HG02852 (cell line): ENCODE measurements around the gene OGA.
A peak's percentile ranks its signal among the peaks of the same experiment; 100 is the strongest.

Experiments used
- ATAC-seq: cut with Tn5 transposase; IDR thresholded peaks from one replicate; pipeline ENCODE4 v1.9.1; 2021; ENCODE audit warnings: mild to moderate bottlenecking, moderate library complexity; ENCODE audit not compliant: unreplicated experiment

The OGA gene

DNA sequence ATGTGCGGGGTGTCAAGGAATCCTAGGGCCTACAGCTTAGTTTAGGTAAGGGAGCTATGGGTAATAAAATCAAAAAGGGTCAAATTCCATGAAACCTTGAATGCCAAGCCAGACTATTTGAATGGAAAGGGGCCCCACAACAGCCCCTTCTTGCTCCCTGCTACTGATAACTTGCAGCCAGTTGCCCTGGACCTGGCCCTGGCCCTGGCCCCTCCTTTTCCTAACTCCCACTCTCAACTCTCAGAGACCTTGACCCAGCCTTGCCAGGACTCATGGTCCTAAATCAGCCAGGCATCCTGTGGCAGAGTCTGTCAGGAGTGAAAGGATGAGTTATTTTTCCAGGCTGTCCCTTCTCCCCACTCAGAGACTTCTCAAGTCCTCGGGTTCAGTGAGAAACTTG is 19.5 kb upstream of the OGA start:
- no peak for ATAC-seq

DNA sequence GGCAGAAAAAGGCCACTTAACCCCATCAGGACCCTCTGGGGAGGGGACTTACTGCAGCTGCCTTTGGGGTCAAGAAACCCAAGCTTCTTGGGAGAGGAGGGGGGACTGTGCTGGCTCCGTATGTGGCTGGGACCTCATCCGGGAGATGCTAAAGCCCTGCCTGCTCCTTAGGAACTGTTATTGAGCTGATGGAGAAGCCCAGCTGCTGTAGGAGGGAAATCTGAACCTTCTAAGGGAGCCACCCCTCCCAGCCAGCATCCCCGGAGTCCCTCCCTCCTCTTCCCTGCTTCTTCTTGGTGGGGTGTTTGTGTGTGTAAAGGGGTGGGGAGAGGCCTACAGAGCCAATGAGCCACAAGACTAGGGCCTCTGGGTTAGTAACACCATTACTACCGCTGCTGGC is 17.1 kb upstream of the OGA start:
- ATAC-seq, result no peak

DNA sequence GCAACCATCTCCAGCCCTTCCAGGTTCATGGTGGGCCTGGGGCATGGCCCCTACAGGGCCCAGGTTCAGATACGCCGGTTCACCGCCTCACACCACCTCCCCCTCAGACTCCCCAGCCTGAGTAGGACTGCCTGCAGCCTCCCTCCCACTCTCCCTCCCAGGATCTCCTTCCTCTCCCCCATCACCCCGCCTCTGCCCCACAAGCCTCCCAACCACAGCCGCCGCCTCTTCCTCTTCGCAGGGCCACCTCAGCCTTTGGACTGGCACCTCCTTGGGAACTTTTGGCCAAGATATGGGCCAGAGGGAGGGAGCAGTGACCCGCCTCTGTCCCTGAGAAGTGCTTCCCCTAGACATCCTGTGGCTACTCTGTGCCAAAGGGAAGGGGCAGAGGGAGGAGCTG is 16.1 kb upstream of the OGA start:
- ATAC-seq, result no peak

DNA sequence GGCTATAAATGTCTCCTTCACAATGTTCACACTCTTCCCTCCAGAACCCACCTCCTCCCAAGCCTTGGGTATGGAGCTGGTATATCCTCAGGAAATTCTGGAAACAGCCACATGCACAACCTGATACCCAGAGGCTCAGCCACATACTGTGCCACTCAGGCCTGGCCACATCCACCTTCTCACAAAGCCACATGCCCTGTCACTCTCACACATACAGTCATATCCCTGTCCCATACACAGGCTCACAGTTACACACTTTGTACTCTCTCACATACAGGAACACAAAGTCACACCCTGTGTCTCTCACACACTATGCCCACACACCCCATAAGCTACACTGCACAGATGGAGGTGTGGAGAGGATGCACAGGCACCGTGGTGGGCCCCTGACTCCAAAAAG is 15.2 kb upstream of the OGA start:
- ATAC-seq, result no peak

DNA sequence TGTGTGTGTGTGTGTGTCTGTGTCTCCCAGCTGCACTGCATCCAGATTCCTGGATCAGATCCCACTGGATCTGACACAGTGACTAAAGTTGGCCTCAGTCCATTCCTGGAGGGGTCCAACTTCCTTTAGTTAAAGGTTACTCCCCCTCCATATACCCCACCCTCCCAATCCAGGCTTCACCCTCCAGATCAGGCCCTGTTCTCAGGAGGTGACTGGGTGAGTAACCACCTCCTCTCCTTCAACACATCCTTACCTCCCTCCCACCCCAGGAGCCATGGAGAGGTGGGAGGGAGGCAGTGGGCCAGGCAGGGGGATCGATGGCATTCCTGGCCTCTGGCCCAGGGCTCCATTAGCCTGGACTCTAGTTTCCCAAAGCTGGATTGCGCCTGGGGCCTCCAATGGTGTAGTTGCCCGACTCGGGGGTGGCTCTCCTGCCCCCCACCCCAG is 14.1 kb upstream of the OGA start:
- ATAC-seq, result no peak

DNA sequence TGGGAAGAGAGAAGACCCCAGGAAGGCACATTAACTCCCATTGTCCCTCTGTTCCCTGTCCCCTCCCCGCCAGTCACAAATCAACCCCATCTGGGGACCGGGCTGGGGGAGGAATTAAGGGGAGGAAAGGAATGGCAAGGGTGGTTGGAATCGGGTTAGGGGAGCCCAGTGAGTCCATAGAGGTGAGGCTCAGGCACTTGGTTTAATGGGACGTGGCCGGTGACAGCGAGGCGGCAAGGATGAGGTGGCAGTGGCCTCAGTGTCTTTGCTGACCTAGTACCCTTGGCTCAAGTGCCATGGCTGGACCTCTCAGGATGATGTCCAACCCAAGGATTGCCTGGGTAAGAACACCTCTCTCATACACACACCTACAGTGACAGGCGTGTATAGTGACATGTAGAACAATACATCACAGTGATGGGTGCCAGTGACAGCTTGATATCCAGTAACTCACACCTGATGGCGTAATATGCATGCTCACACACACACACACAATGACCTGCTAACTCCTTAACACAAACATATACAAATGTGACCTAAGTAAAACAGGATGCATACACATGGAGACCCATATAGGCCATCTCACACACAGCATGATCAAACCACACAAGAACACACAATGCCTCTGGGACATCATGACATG is 13.0 kb upstream of the OGA start:
- no peak for ATAC-seq

DNA sequence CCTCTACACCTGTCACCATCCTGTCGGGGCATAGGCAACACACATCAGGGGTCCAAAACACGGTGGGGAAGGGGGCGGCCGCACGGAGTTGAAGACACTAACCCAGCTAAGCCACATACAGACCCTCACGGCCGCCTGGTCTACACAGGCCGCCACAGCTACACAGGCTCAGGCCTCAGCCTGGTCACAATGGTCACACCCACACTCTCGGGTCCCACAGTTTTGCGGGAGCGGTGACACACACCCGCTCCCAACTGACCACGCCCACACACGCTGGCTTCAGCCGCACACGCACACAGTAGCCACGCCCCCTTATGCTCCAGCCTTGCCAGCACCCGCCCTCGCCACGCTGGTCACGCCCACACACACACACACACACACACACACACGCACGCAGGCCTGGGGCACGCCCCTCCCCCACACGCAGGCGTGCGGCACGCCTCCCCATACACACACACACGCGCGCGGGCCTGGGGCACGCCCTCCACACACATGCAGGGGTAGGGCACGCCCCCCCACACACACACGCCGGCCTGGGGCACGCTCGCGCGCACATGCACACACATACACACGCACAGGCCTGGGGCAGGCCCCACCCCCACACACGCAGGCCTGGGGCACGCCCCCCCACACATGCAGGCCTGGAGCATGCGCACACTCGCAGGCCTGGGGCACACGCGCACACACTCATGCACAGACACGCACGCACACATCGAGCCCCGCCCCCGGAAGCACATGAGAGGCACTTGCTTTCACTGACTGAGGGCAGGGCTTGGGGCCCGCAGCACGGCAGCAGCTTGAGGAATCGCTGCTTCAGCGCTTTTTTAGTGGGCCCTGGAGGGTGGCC is 12.3 kb upstream of the OGA start:
- peak; percentile 59 for ATAC-seq

DNA sequence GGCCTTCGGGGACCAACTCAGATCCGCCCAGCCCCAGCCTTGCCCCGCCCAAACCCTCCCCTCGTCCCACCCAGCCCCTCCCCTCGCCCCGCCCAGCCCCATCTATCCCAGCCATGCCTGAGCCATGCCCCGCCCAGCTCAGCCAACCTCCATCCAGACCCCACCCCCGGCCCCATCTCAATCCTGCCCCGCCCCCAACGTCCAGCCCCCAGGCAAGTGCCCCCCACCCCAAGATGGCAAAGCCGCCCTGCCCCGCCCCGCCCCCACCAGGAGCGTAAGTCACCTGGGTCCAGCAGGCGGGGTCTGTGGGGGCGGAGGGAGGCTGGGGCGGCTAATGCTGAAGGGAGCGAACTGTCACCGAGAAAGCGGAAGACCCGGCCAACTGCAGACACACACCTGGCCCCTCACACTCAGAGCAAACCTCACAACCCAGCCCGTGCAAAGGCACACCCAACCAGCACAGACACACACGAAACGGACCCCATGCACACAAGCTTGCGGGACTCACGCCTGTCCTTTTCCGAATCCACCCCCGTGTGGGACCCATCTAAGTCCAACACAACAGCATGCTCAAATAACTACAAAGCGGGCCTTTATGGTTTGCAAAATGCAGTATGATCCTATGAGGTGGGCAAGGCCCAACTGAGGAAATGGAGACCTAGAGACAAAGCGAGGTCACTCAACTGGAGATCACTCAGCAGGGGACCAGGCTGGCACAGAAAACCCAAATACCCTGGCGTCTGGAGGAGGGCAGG is 11.5 kb upstream of the OGA start:
- peak; percentile 13 for ATAC-seq

DNA sequence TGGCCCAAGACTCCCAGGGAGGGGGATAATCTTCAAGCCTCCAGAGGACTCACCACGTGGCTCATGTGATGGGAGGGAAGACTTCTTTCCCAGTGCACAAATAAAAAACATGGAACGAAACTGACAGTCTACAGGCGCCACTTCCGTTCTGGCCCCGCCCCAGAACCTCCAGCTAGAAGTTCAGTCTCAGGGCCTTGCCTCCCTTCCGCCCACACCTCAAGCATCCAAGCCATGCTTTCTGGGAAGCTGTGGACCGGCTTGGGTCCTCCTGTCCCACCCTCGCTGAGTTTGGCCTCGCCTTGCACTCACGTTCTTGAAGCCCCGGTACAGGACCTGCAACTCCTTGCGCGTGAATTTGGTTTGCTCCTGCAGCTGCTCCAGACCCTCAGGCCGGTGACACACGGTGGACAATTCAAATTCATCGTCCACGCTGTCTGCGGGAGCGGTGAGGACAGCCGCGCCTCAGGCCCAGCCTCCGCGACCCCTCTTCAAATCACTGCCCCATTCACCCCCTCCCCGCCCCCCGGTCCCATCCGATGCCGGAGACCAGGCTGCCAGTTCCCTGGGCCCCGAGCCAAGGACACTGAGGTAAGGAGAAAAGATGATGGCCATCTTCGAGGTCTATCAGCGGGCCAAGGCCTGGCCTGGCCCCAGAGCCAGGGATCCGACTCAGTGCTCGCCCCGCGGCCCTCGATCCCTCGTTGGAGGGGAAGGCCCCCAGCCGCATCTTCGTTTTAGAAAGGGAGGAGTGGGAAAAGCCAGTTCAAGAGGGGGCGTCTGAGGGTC is 10.7 kb upstream of the OGA start:
- ATAC-seq, result no peak

DNA sequence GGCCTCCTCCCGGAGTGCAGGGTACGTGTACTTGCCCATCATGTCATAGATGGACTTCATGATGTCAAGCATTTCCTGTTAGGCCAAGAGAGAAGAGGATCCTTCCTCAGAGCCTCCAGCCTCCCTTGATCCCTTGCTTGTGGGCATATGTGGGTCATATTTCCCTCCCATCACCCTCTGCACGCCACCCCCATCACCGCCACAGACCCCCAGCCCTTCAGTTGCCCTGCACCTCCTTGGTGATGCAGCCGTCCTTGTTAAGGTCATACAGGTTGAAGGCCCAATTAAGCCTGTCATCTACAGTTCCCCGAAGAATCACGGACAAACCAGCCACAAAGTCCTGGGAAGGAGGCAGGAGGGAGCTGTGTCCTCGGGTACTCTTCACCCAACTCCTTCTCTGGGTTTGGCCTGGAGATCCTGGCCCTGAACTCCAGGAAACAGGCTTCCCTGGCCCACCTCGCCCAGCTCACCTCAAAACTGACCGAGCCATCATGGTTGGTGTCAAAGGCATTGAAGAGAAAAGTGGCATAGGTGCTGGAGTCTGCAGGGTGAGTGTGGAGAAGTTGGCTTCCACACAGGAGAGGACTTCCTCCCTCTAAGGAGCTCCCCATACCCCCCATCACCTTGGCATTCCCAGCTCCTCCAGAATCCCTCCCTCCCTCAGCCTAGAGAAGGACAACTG is 9.8 kb upstream of the OGA start:
- no peak for ATAC-seq

DNA sequence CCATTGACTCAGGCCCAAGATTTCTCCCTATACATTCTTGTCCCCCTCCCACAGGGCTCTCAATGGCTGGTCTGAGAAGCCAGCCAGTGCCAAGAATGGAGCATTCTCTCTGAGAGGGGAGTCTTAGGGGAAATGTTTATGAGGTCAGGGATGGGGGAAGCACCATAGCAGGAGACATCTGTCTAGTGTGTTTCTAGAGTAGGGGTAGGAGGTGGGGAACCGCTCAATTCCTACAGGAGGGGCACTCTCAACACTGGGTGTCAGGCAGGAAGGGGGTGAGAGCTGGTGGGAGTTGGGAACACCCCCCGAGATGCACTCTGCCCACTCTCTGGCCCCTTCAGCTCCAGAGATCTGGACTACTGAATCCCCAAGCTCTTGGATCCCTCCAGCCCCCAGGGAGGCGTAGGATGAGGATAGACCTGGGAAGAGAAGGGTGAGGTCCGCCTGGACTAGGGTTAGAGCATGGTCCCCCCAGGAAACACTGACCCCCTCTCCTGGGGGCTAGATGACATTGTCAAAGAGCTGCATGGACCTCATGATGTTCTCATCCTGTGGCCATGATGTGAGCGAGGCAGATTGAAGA is 8.7 kb upstream of the OGA start:
- ATAC-seq, result no peak

DNA sequence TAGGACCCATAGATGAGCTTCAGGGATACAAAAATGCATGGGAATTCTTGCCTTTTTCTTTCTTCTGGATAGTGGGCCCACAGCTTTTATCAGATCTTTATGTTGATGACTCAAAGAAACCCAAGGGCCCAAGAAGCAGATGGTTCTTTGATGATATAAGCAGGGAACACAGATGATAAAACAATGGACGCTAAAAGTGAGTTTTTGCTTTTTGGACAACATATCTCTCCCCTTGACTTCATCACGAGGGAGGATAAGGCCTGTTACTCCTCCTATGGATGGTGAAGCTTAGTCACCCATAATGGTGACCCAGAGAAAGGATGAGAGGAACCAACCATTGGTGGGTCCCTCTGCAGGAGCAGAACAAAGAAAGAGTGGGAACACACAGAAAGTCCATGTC is 6.5 kb upstream of the OGA start:
- no peak for ATAC-seq

DNA sequence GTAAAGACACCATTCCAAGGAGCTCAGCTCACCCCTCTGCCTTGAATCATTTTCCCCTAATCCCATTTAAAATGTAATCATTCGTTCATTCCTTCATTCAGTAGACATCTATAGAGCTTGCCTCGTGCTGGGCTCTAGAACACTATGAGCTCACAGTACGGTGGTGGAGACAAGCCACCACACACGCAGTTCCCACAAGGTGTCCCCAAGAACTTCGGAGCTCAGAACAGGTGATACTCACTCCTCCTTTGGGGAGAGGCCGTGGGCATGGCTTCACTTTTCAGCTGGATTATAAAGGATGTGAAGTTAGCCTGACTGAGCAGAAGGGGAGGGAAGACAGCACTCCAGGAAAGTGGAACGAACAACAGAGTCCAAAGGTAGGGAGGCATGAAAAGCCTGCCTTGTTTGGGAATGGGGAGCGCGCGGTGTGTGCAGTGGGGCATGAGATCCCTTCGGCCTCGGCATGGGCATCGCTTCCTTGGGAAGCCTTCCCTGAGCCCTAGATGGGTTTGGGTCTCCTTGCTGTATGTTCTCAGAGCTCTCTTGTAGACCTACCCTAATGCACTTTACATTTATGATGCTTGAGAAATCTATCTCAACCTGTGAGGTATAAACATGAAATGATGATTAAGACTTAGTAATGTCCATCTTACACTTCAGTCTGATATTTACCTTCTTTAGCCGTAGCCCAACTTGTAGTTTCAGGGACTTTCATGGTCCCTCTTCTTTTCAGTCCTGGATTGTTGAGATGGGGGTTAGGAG is 809 bp upstream of the OGA start:
- ATAC-seq, result peak; percentile 26

DNA sequence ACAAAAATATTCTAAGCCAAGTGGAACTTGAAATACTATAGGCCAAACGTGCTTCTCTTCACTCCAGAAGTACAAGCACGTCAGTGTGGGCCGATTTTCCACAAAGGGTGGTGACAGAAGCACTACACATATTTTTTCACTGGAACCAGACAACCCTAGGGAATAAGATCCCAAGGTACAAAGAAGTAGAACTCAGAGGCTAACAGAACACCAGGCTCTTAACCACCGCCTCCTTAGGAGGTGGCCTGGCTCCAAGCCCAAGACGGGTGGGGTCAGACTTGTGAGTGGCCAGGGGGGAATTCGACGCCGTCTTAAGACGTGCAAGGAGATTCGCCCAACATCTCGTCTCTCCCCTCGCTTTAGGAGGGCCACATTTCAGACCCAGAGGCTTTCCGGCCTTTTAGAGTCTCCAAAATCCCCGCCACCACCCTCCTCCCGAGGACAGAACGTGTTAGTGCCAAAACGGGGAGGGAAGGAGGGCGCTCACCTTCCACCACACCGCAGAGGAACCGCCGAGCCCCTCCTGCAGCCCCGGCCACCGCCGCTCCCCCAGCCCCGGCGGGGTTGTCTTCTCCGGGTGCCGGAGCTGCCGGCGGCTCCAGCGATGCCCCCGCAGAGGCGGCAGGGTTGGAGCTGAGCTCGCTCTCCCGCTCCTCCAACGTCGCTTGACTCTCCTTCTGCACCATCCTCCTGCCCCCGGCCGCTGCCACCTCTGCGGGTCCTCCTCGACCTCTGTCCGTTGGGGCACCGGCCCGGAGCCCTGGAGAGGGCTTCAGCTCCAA is 716 bp downstream of the OGA start:
- ATAC-seq, result no peak

DNA sequence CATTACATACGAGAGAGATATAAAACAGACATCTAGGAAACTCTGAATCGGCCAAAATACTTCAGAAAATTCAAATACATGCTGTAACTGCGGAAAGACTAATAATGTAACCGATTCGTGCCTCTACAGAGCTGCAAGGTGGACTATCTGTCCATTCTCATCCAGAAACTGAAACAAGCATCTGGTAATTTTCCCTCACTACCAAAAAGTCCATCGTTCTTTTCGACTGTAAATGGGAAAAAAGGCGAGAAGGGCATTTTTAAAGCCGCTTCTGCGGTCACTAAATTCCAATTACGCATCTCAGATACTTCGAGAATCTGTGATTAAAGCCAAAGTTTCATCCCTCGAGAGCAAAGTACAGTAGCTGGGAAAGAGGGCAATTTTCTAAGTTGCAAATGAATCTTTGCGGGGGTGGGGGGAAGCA is 1.3 kb downstream of the OGA start:
- ATAC-seq, result no peak

DNA sequence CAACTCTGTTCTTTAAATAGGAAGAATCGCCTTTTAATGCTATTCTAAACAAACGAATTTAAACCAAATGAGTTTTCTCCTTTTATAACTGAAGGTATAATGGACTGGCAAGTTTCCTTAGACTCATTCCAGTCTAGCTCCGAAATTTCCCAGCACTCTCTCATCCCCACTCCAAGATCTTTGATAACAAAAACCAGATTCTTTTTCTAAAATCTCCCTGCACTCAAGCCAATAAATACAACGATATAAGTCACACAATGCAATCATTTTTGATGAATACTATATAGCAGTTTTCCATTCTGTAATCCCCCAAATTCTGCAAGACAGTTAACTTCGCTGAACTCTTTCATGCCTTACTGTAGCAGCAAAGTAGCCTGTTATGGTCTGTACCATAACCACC is 1.9 kb downstream of the OGA start:
- ATAC-seq, result no peak

DNA sequence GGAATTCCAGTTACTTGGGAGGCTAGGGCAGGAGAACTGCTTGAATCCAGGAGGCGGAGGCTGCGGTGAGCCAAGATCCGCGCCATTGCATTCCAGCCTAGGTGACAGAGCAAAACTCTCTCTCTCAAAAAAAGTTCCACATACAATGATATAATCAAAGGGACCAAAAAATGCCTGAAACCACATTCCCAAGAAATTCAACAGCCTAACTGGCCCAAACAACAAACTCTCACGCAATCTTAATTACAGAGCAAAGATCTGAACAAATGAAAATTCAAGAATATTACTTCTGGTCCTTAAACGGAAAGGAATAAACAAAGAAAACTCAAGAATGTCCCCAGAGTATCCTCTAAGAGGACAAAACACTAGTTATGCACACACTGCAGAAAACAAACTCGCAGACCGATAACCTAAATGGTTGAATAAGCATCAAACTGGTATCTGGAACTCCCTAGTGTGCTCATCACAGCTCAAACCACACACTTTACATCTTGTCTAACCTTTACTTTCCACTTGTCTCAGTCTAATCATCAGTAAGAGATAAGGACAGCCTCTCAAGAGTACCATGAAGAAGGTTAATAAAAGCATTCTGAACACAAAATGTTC is 3.7 kb downstream of the OGA start:
- ATAC-seq, result no peak

DNA sequence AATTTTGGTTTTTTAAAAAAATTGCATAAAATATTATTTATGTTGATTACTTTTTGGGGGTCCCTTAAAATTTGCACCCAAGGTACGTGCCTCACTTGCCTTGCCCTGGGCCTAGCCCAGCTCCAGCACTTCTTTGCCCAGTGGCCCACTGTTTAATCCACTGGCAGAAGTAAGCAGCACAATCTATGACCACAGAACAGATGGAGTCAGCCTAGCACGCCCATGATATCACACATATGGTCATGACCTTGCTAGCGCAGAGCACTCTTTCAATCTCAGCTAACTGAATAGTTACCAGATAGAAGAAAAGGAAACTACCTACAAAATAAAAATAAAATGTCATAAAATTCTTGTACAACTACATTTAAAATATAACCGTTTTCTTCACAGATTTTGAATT is 5.6 kb downstream of the OGA start:
- ATAC-seq, result no peak
